Trophoblast cell (in vitro differentiated cells and primary cell): Measurements from ENCODE around the gene ASIC4.

Experiments used
- DNase-seq, 2 donors: peaks; one replicate each; pipeline ENCODE4 v3.0.0-alpha.2; 2016
- H2AFZ ChIP-seq: 2 replicates; pipeline ENCODE4 v1.6.1; 2013; ENCODE audit warnings: low read length, moderate library complexity, mild to moderate bottlenecking; ENCODE audit not compliant: insufficient read depth, poor library complexity
- H2AK5ac ChIP-seq: 2 replicates; pipeline ENCODE4 v1.6.1; 2013; ENCODE audit warnings: mild to moderate bottlenecking, low read length
- H2BK120ac ChIP-seq: 2 replicates; pipeline ENCODE4 v1.6.1; 2013; ENCODE audit warnings: low read length, mild to moderate bottlenecking, moderate library complexity; ENCODE audit not compliant: insufficient read depth, poor library complexity
- H2BK12ac ChIP-seq: 2 replicates; pipeline ENCODE4 v1.6.1; 2013; ENCODE audit warnings: mild to moderate bottlenecking, low read length, moderate library complexity
- H2BK5ac ChIP-seq: 2 replicates; pipeline ENCODE4 v1.6.1; 2013; ENCODE audit warnings: low read length, low read depth, moderate library complexity, mild to moderate bottlenecking; ENCODE audit not compliant: poor library complexity
- H3K14ac ChIP-seq: 2 replicates; pipeline ENCODE4 v1.6.1; 2013; ENCODE audit warnings: mild to moderate bottlenecking, low read length
- H3K18ac ChIP-seq: 2 replicates; pipeline ENCODE4 v1.6.1; 2013; ENCODE audit warnings: mild to moderate bottlenecking, low read length
- H3K23ac ChIP-seq: 2 replicates; pipeline ENCODE4 v1.6.1; 2013; ENCODE audit warnings: low read length
- H3K27ac ChIP-seq: 2 replicates; pipeline ENCODE4 v1.5.1; 2013; ENCODE audit warnings: low read depth, mild to moderate bottlenecking, inconsistent platforms, low read length, moderate library complexity
- H3K27me3 ChIP-seq: 2 replicates; pipeline ENCODE4 v1.6.1; 2013; ENCODE audit warnings: inconsistent platforms, mild to moderate bottlenecking, low read length, moderate library complexity; ENCODE audit not compliant: insufficient read depth
- H3K36me3 ChIP-seq, 2 experiments: 1 replicate in 1 of 2; 2 replicates in 1 of 2; pipeline ENCODE4 v1.6.1; 2013; ENCODE audit warnings: low read length in 2 of 2, mild to moderate bottlenecking in 2 of 2, moderate library complexity in 1 of 2; ENCODE audit not compliant: insufficient read depth in 2 of 2, control insufficient read depth in 1 of 2
- H3K4ac ChIP-seq: 2 replicates; pipeline ENCODE4 v1.6.1; 2013; ENCODE audit warnings: low read depth, mild to moderate bottlenecking, low read length, moderate library complexity
- H3K4me1 ChIP-seq, 2 experiments: 1 replicate in 1 of 2; 2 replicates in 1 of 2; pipeline ENCODE4 v1.6.1; 2013; ENCODE audit warnings: low read length in 2 of 2, mild to moderate bottlenecking in 2 of 2, moderate library complexity in 1 of 2; ENCODE audit not compliant: insufficient read depth in 2 of 2, control insufficient read depth in 1 of 2
- H3K4me2 ChIP-seq: 2 replicates; pipeline ENCODE4 v1.6.1; 2013; ENCODE audit warnings: inconsistent platforms, mild to moderate bottlenecking, low read length, moderate library complexity
- H3K4me3 ChIP-seq: 2 replicates; pipeline ENCODE4 v1.5.1; 2013; ENCODE audit warnings: mild to moderate bottlenecking, low read depth, low read length, inconsistent platforms
- H3K79me1 ChIP-seq: one replicate; pipeline ENCODE4 v1.6.1; 2013; ENCODE audit warnings: low read length
- H3K79me2 ChIP-seq: 2 replicates; pipeline ENCODE4 v1.6.1; 2013; ENCODE audit warnings: low read length, mild to moderate bottlenecking; ENCODE audit not compliant: control insufficient read depth, insufficient read depth, poor library complexity
- H3K9ac ChIP-seq: 2 replicates; pipeline ENCODE4 v1.6.1; 2013; ENCODE audit warnings: mild to moderate bottlenecking, low read length
- H3K9me3 ChIP-seq: 2 replicates; pipeline ENCODE4 v1.6.1; 2013; ENCODE audit warnings: low read depth, mild to moderate bottlenecking, control low read depth, inconsistent platforms, low read length; ENCODE audit not compliant: insufficient read depth
- H4K12ac ChIP-seq: 2 replicates; pipeline ENCODE4 v1.6.1; 2013; ENCODE audit warnings: low read depth, mild to moderate bottlenecking, low read length, moderate library complexity
- H4K8ac ChIP-seq: 2 replicates; pipeline ENCODE4 v1.6.1; 2013; ENCODE audit warnings: low read depth, mild to moderate bottlenecking, low read length, moderate library complexity
- H4K91ac ChIP-seq: one replicate; pipeline ENCODE4 v1.6.1; 2013; ENCODE audit warnings: low read depth, mild to moderate bottlenecking, low read length, moderate library complexity
- WGBS: extraction: QIAGEN DNeasy Blood & Tissue Kit; methylation state at CpG from one replicate; pipeline ENCODE4 v1.1.7; 2013; ENCODE audit warnings: missing lambda C conversion rate; ENCODE audit not compliant: insufficient read length, insufficient coverage; ENCODE audit errors: extremely low coverage; 5-methylcytosine and 5-hydroxymethylcytosine counted together

The ASIC4 gene

GRCh38 chr2:219491278-219491963 is 22.9 kb upstream of the ASIC4 start:
- Histone ChIP-seq H4K91ac (no peak overlapping the region), H3K9ac (peak overlapping the region; percentile 5), H3K4me2 (no peak overlapping the region), H3K14ac (no peak overlapping the region), H3K23ac (no peak overlapping the region), H2AK5ac (no peak overlapping the region), H3K79me2 (no peaks in the 10 kb centered on the region), H3K4me1 (peaks cover 0 to 3% of the 10 kb centered on the region in 2 experiments), H3K4ac (no peak overlapping the region), H3K79me1 (no peaks in the 10 kb centered on the region), H3K36me3 (no peaks in the 10 kb centered on the region), H3K27me3 (peaks cover 4% of the 10 kb centered on the region), H2AFZ (no peak overlapping the region), H3K27ac (no peak overlapping the region), H2BK120ac (no peak overlapping the region), H3K4me3 (no peak overlapping the region), H2BK5ac (no peak overlapping the region), H3K18ac (no peak overlapping the region), H4K8ac (no peak overlapping the region), H3K9me3 (no peaks in the 10 kb centered on the region), H2BK12ac (no peak overlapping the region), H4K12ac (no peak overlapping the region)
- WGBS, result no CpG with 5 or more reads among the region's 14 CpGs
- no peak for DNase-seq

- no peak for DNase-seq
- Histone ChIP-seq H3K79me2 (no peaks in the 10 kb centered on the region), H3K14ac (no peak overlapping the region), H4K8ac (no peak overlapping the region), H2BK12ac (no peak overlapping the region), H3K4me3 (no peak overlapping the region), H3K4ac (no peak overlapping the region), H4K91ac (no peak overlapping the region), H3K27ac (no peak overlapping the region), H3K27me3 (peaks cover 16% of the 10 kb centered on the region), H3K36me3 (no peaks in the 10 kb centered on the region), H4K12ac (no peak overlapping the region), H3K4me2 (no peak overlapping the region), H2BK5ac (no peak overlapping the region), H3K9ac (no peak overlapping the region), H3K79me1 (no peaks in the 10 kb centered on the region), H2AK5ac (no peak overlapping the region), H3K18ac (no peak overlapping the region), H3K9me3 (peaks cover 1% of the 10 kb centered on the region), H2BK120ac (no peak overlapping the region), H2AFZ (no peak overlapping the region), H3K23ac (no peak overlapping the region), H3K4me1 (peaks cover 0 to 2% of the 10 kb centered on the region in 2 experiments)
- no CpG with 5 or more reads among the region's 20 CpGs for WGBS
These were observed 21.7 kb upstream of the ASIC4 start for GRCh38 chr2:219492575-219492974.

- Histone ChIP-seq H3K14ac (no peak overlapping the region), H3K23ac (no peak overlapping the region), H2AFZ (no peak overlapping the region), H3K9ac (no peak overlapping the region), H3K79me2 (peaks cover 2% of the 10 kb centered on the region), H4K12ac (no peak overlapping the region), H2AK5ac (no peak overlapping the region), H3K18ac (no peak overlapping the region), H3K4me2 (no peak overlapping the region), H2BK5ac (no peak overlapping the region), H3K79me1 (peaks cover 2% of the 10 kb centered on the region), H3K4ac (no peak overlapping the region), H3K9me3 (peaks cover 2% of the 10 kb centered on the region), H3K4me3 (no peak overlapping the region), H3K4me1 (peaks cover 0 to 6% of the 10 kb centered on the region in 2 experiments), H2BK120ac (no peak overlapping the region), H3K27ac (no peak overlapping the region), H2BK12ac (no peak overlapping the region), H3K36me3 (no peaks in the 10 kb centered on the region), H4K91ac (no peak overlapping the region), H4K8ac (no peak overlapping the region), H3K27me3 (peaks cover 16% of the 10 kb centered on the region)
- DNase-seq, result no peak
- WGBS, result no CpG with 5 or more reads among the region's 5 CpGs
These were observed 21.2 kb upstream of the ASIC4 start for GRCh38 chr2:219493086-219493485.

GRCh38 chr2:219494952-219495530 is 19.2 kb upstream of the ASIC4 start:
- Histone ChIP-seq H3K18ac (no peak overlapping the region), H3K4me3 (no peak overlapping the region), H2BK12ac (no peak overlapping the region), H3K23ac (no peak overlapping the region), H4K8ac (no peak overlapping the region), H3K79me1 (peaks cover 9% of the 10 kb centered on the region), H3K4ac (no peak overlapping the region), H2AK5ac (no peak overlapping the region), H2BK120ac (no peak overlapping the region), H3K4me1 (peaks cover 7 to 14% of the 10 kb centered on the region in 2 experiments), H3K9ac (no peak overlapping the region), H2AFZ (no peak overlapping the region), H4K12ac (no peak overlapping the region), H3K9me3 (peaks cover 2% of the 10 kb centered on the region), H3K27ac (no peak overlapping the region), H3K79me2 (peaks cover 6% of the 10 kb centered on the region), H4K91ac (no peak overlapping the region), H3K27me3 (peaks cover 16% of the 10 kb centered on the region), H3K36me3 (no peaks in the 10 kb centered on the region), H3K4me2 (no peak overlapping the region), H2BK5ac (no peak overlapping the region), H3K14ac (no peak overlapping the region)
- DNase-seq, result no peak
- no CpG with 5 or more reads among the region's 10 CpGs for WGBS
